GM19351 (cell line): ENCODE results near the gene KPTN.
"Not testable (repeated sequence)": the region's sequence is repeated elsewhere in the genome, so short reads cannot be mapped to it uniquely, and the experiment has no call there.

Experiments used
- ATAC-seq: cut with Tn5 transposase; IDR thresholded peaks from one replicate; pipeline ENCODE4 v1.9.1; 2021; ENCODE audit warnings: mild to moderate bottlenecking, moderate library complexity; ENCODE audit not compliant: unreplicated experiment

The KPTN gene

GRCh38 chr19:47492571-47493377 lies 8.8 kb upstream of the KPTN start:
- no peak for ATAC-seq

GRCh38 chr19:47492137-47492533 lies 8.1 kb upstream of the KPTN start:
- ATAC-seq = no peak

- no peak for ATAC-seq
Observed at GRCh38 chr19:47491358-47492136, 7.5 kb upstream of the KPTN start.

- no peak for ATAC-seq
Observed at GRCh38 chr19:47490847-47491246, 6.8 kb upstream of the KPTN start.

GRCh38 chr19:47490031-47490430 lies 6.0 kb upstream of the KPTN start:
- no peak for ATAC-seq

GRCh38 chr19:47489072-47489914 lies 5.3 kb upstream of the KPTN start:
- no peak for ATAC-seq

GRCh38 chr19:47487551-47488515 lies 3.8 kb upstream of the KPTN start:
- no peak for ATAC-seq

- no peak for ATAC-seq
Observed at GRCh38 chr19:47486900-47487299, 2.9 kb upstream of the KPTN start.

- ATAC-seq = not testable (repeated sequence)
Observed at GRCh38 chr19:47486220-47486619, 2.2 kb upstream of the KPTN start.

- ATAC-seq = no peak
Observed at GRCh38 chr19:47485210-47485609, 1.2 kb upstream of the KPTN start.

GRCh38 chr19:47483200-47483599 lies 819 bp downstream of the KPTN start:
- no peak for ATAC-seq

- ATAC-seq = no peak
Observed at GRCh38 chr19:47481460-47482052, 2.5 kb downstream of the KPTN start.

GRCh38 chr19:47480658-47481057 lies 3.4 kb downstream of the KPTN start:
- no peak for ATAC-seq

GRCh38 chr19:47479701-47480503 lies 4.1 kb downstream of the KPTN start:
- no peak for ATAC-seq

GRCh38 chr19:47476438-47476972 lies 7.5 kb downstream of the KPTN start:
- ATAC-seq = no peak

- ATAC-seq = no peak
Observed at GRCh38 chr19:47475465-47475864, 8.6 kb downstream of the KPTN start.

- ATAC-seq = no peak
Observed at GRCh38 chr19:47473336-47473735, 10.7 kb downstream of the KPTN start.

GRCh38 chr19:47471733-47472457 lies 12.1 kb downstream of the KPTN start, which contains the start of gene SLC8A2:
Gene SLC8A2 (minus strand): TSS chr19:47471893. CDS start chr19:47466403, 5,490 bp downstream.
- no peak for ATAC-seq
